IMR-90 (cell line): ENCODE results near the gene EIF2S2. TPM values are rescaled to one million over a fixed set of nuclear protein-coding genes. Genes with fewer than 3 reads are reported as not detected.

Experiments used
- ATAC-seq: fragments of 200-7000 bp; cut with Tn5 transposase; 2 replicates; pipeline ENCODE4 v1.9.1; 2020; ENCODE audit warnings: low read depth, mild to moderate bottlenecking, moderate library complexity
- BruUV-seq: library from RNA; stranded (reverse); fragments of 400-500 nt; replicated peaks from 2 replicates; lab custom pipeline; 2021; lab: Mats Ljungman, UMichigan
- CTCF ChIA-PET: fragments of 300-600 bp; formaldehyde crosslinking; extraction: SDS; loops from one replicate; lab custom pipeline; 2021; ENCODE audit warnings: antibody characterized with exemption; lab: Yijun Ruan, JAX
- POLR2A ChIA-PET: fragments of 300-600 bp; sonication (Branson Sonifier 250); formaldehyde crosslinking; loops from one replicate; lab custom pipeline; 2022; ENCODE audit warnings: antibody characterized with exemption; ENCODE audit not compliant: unreplicated experiment; lab: Charles Lee
- DNase-seq: peaks from one replicate; pipeline ENCODE4 v3.0.0; 2013
- H2AFZ ChIP-seq: replicated peaks from 2 replicates; pipeline ENCODE3; 2013; ENCODE audit warnings: low read length, mild to moderate bottlenecking; ENCODE audit not compliant: poor library complexity
- H2AK5ac ChIP-seq: 2 replicates; pipeline ENCODE4 v1.6.1; 2013; ENCODE audit warnings: low read depth, low read length, inconsistent platforms
- H2AK9ac ChIP-seq: replicated peaks from 2 replicates; pipeline ENCODE3; 2013; ENCODE audit warnings: mild to moderate bottlenecking, low read depth, low read length, moderate library complexity; ENCODE audit not compliant: poor library complexity
- H2BK120ac ChIP-seq: 2 replicates; pipeline ENCODE4 v1.6.1; 2013; ENCODE audit warnings: low read depth, low read length, inconsistent platforms
- H2BK15ac ChIP-seq: 3 replicates; pipeline ENCODE4 v1.6.1; 2013; ENCODE audit warnings: low read depth, low read length, inconsistent platforms
- H2BK20ac ChIP-seq: 2 replicates; pipeline ENCODE4 v1.6.1; 2013; ENCODE audit warnings: low read depth, mild to moderate bottlenecking, inconsistent platforms, low read length, moderate library complexity
- H2BK5ac ChIP-seq: 2 replicates; pipeline ENCODE4 v1.6.1; 2013; ENCODE audit warnings: mild to moderate bottlenecking, low read depth, low read length, inconsistent platforms; ENCODE audit not compliant: poor library complexity, severe bottlenecking
- H3K14ac ChIP-seq: replicated peaks from 2 replicates; pipeline ENCODE4 v1.6.1; 2013; ENCODE audit warnings: low read depth, low read length, inconsistent platforms
- H3K18ac ChIP-seq: 2 replicates; pipeline ENCODE4 v1.6.1; 2013; ENCODE audit warnings: low read depth, low read length, control low read depth
- H3K23ac ChIP-seq: 2 replicates; pipeline ENCODE4 v1.6.1; 2013; ENCODE audit warnings: low read depth, low read length, inconsistent platforms
- H3K27ac ChIP-seq: 2 replicates; pipeline ENCODE4 v1.5.1; 2013; ENCODE audit warnings: mild to moderate bottlenecking, control low read depth, low read length; ENCODE audit not compliant: insufficient read depth
- H3K27me3 ChIP-seq: 2 replicates; pipeline ENCODE4 v1.6.1; 2013; ENCODE audit warnings: low read length; ENCODE audit not compliant: control insufficient read depth, insufficient read depth
- H3K36me3 ChIP-seq: 2 replicates; pipeline ENCODE4 v1.6.1; 2013; ENCODE audit warnings: low read length, mixed read lengths; ENCODE audit not compliant: control insufficient read depth, insufficient read depth
- H3K4ac ChIP-seq: 2 replicates; pipeline ENCODE4 v1.6.1; 2013; ENCODE audit warnings: low read depth, low read length, inconsistent platforms
- H3K4me1 ChIP-seq: 2 replicates; pipeline ENCODE4 v1.6.1; 2013; ENCODE audit warnings: low read length, mixed read lengths; ENCODE audit not compliant: control insufficient read depth, insufficient read depth
- H3K4me2 ChIP-seq: 2 replicates; pipeline ENCODE4 v1.6.1; 2013; ENCODE audit warnings: low read depth, mild to moderate bottlenecking, control low read depth, low read length, moderate library complexity
- H3K4me3 ChIP-seq: 2 replicates; pipeline ENCODE4 v1.5.1; 2013; ENCODE audit warnings: low read depth, mild to moderate bottlenecking, control low read depth, low read length, moderate library complexity; ENCODE audit not compliant: insufficient read depth
- H3K56ac ChIP-seq: 2 replicates; pipeline ENCODE4 v1.6.1; 2013; ENCODE audit warnings: low read length, inconsistent platforms; ENCODE audit not compliant: insufficient read depth; ENCODE audit errors: extremely low read depth
- H3K79me1 ChIP-seq, 2 experiments: 2 replicates each; pipeline ENCODE4 v1.6.1; 2013; ENCODE audit warnings: low read length in 2 of 2, inconsistent platforms in 1 of 2, low read depth in 1 of 2
- H3K9ac ChIP-seq: 2 replicates; pipeline ENCODE4 v1.6.1; 2013; ENCODE audit warnings: low read depth, low read length, control low read depth
- H3K9me1 ChIP-seq: 2 replicates; pipeline ENCODE4 v1.6.1; 2013; ENCODE audit warnings: low read length, inconsistent platforms; ENCODE audit not compliant: insufficient read depth
- H3K9me3 ChIP-seq: 2 replicates; pipeline ENCODE4 v1.6.1; 2013; ENCODE audit warnings: low read length; ENCODE audit not compliant: control insufficient read depth, insufficient read depth
- H4K20me1 ChIP-seq: 2 replicates; pipeline ENCODE4 v1.6.1; 2013; ENCODE audit warnings: low read length, inconsistent platforms; ENCODE audit not compliant: insufficient read depth
- H4K5ac ChIP-seq: 2 replicates; pipeline ENCODE4 v1.6.1; 2013; ENCODE audit warnings: mild to moderate bottlenecking, low read depth, low read length, control low read depth
- H4K8ac ChIP-seq, 2 experiments: 2 replicates each; pipeline ENCODE4 v1.6.1; 2013; ENCODE audit warnings: low read depth in 2 of 2, low read length in 2 of 2, control low read depth in 1 of 2, inconsistent platforms in 1 of 2
- H4K91ac ChIP-seq: 2 replicates; pipeline ENCODE4 v1.6.1; 2013; ENCODE audit warnings: low read depth, low read length, inconsistent platforms; ENCODE audit not compliant: insufficient read depth
- BHLHE40 ChIP-seq: fragments of 150-350 bp; IDR thresholded peaks from 2 replicates; pipeline ENCODE4 v1.6.1; 2016; ENCODE audit warnings: mild to moderate bottlenecking, low read depth, low read length
- CEBPB ChIP-seq: IDR thresholded peaks from 2 replicates; pipeline ENCODE4 v1.6.1; 2012; ENCODE audit warnings: low read depth, low read length, improper control_type of control experiment
- CTCF ChIP-seq: conservative IDR thresholded peaks from 2 replicates; pipeline ENCODE4 v1.5.1; 2012; ENCODE audit warnings: mild to moderate bottlenecking, low read depth, low read length, improper control_type of control experiment
- ELK1 ChIP-seq: fragments of 150-350 bp; IDR thresholded peaks from 2 replicates; pipeline ENCODE4 v1.6.1; 2016; ENCODE audit warnings: low read depth, mild to moderate bottlenecking, low read length, moderate library complexity, borderline replicate concordance
- MAZ ChIP-seq: IDR thresholded peaks from 2 replicates; pipeline ENCODE4 v1.6.1; 2012; ENCODE audit warnings: low read depth, mild to moderate bottlenecking, low read length, improper control_type of control experiment, moderate library complexity, borderline replicate concordance
- NFE2L2 ChIP-seq: fragments of 150-350 bp; IDR thresholded peaks from 2 replicates; pipeline ENCODE4 v1.6.1; 2016; ENCODE audit warnings: low read depth, mild to moderate bottlenecking, low read length
- POLR2A ChIP-seq: IDR thresholded peaks from 2 replicates; pipeline ENCODE4 v1.6.1; 2012; ENCODE audit warnings: mild to moderate bottlenecking, low read depth, low read length
- RAD21 ChIP-seq: IDR thresholded peaks from 2 replicates; pipeline ENCODE4 v1.6.1; 2012; ENCODE audit warnings: low read length, improper control_type of control experiment
- RCOR1 ChIP-seq: IDR thresholded peaks from 2 replicates; pipeline ENCODE4 v1.6.1; 2012; ENCODE audit warnings: mild to moderate bottlenecking, low read length, improper control_type of control experiment; ENCODE audit not compliant: insufficient replicate concordance
- USF2 ChIP-seq: fragments of 150-350 bp; IDR thresholded peaks from 2 replicates; pipeline ENCODE4 v1.6.1; 2017; ENCODE audit warnings: mild to moderate bottlenecking, antibody characterized with exemption, low read length, low read depth
- WGBS, 2 experiments: methylation state at CpG; one replicate each; pipeline versions ENCODE4 v1.1.5 to v1.1.7; 2013; ENCODE audit warnings: missing lambda C conversion rate in 2 of 2; ENCODE audit not compliant: insufficient read length in 1 of 2; ENCODE audit errors: extremely low coverage in 2 of 2; 5-methylcytosine and 5-hydroxymethylcytosine counted together
- dilution Hi-C: fragments of 300-500 bp; cut with HindIII; formaldehyde crosslinking; loops from one replicate; pipeline ENCODE4 v1.14.3; 2018; ENCODE audit warnings: low sequenced_read_pairs; ENCODE audit not compliant: unreplicated experiment
- in situ Hi-C: fragments of 300-500 bp; cut with MboI; formaldehyde crosslinking; loops from 3 replicates; pipeline ENCODE4 v1.14.3; 2019; ENCODE audit warnings: low sequenced_read_pairs, inconsistent platforms, mixed read lengths
- intact Hi-C: fragments of 100-400 bp; cut with micrococcal nuclease; formaldehyde crosslinking; loops from 2 replicates; pipeline ENCODE4 v1.10.0; 2022
- polyA plus RNA-seq, 3 experiments: library from polyadenylated mRNA; depleted of rRNA; stranded (reverse); fragments of >200 nt; gene quantifications; 2 replicates each; pipeline ENCODE4 v1.2.3, GENCODE V29; 2012; ENCODE audit warnings: low replicate concordance in 1 of 3
- total RNA-seq: library from RNA; depleted of rRNA; stranded (reverse); fragments of >200 nt; gene quantifications from 2 replicates; pipeline ENCODE4 v1.2.3, GENCODE V29; 2012

EIF2S2 gene
- total and polyA plus RNA-seq, 2 of the 4 experiments (the other 2 are of a cell fraction), result 61.7 to 66.9 TPM

GRCh38 chr20:34099675-34100074, 12.4 kb downstream of the EIF2S2 start:
- Histone ChIP-seq H2BK5ac (no peak overlapping the region), H3K9me1 (peaks cover 12% of the 10 kb centered on the region), H3K14ac (no peak overlapping the region), H3K27me3 (no peaks in the 10 kb centered on the region), H4K5ac (no peak overlapping the region), H3K4me1 (peaks cover 5% of the 10 kb centered on the region), H2BK120ac (no peak overlapping the region), H4K91ac (no peak overlapping the region), H4K8ac (no peak overlapping the region), H3K4me2 (no peak overlapping the region), H3K18ac (no peak overlapping the region), H3K9ac (no peak overlapping the region), H3K23ac (no peak overlapping the region), H2AFZ (no peak overlapping the region), H3K56ac (no peak overlapping the region), H3K4ac (no peak overlapping the region), H4K20me1 (peaks cover 90% of the 10 kb centered on the region), H3K36me3 (peaks cover 75% of the 10 kb centered on the region), H3K27ac (no peak overlapping the region), H2BK15ac (no peak overlapping the region), H3K79me1 (peaks cover 23 to 73% of the 10 kb centered on the region in 2 experiments), H3K4me3 (no peak overlapping the region), H2BK20ac (no peak overlapping the region), H2AK5ac (no peak overlapping the region), H3K9me3 (no peaks in the 10 kb centered on the region), H2AK9ac (no peak overlapping the region)
- ATAC-seq (no peak), DNase-seq (no peak)
- in situ Hi-C loops (no loop called here), intact Hi-C loops (no loop called here), dilution Hi-C loops (no loop called here)
- no TSS peak for BruUV-seq
- ChIA-PET POLR2A (no interaction called here), CTCF (no interaction called here)
- whole genome bisulfite sequencing, 2 experiments, result no CpG with 5 or more reads among the region's 5 CpGs
- no peak for TF ChIP-seq MAZ
- TF ChIP-seq BHLHE40, result no peak
- no peak for TF ChIP-seq POLR2A
- no peak for TF ChIP-seq CEBPB
- TF ChIP-seq RCOR1, result no peak
- TF ChIP-seq NFE2L2, result no peak
- no peak for TF ChIP-seq CTCF
- TF ChIP-seq RAD21, result no peak
- TF ChIP-seq ELK1, result no peak
- no peak for TF ChIP-seq USF2
